ENCODE data around the gene MICAL3.

Gene MICAL3

DNA sequence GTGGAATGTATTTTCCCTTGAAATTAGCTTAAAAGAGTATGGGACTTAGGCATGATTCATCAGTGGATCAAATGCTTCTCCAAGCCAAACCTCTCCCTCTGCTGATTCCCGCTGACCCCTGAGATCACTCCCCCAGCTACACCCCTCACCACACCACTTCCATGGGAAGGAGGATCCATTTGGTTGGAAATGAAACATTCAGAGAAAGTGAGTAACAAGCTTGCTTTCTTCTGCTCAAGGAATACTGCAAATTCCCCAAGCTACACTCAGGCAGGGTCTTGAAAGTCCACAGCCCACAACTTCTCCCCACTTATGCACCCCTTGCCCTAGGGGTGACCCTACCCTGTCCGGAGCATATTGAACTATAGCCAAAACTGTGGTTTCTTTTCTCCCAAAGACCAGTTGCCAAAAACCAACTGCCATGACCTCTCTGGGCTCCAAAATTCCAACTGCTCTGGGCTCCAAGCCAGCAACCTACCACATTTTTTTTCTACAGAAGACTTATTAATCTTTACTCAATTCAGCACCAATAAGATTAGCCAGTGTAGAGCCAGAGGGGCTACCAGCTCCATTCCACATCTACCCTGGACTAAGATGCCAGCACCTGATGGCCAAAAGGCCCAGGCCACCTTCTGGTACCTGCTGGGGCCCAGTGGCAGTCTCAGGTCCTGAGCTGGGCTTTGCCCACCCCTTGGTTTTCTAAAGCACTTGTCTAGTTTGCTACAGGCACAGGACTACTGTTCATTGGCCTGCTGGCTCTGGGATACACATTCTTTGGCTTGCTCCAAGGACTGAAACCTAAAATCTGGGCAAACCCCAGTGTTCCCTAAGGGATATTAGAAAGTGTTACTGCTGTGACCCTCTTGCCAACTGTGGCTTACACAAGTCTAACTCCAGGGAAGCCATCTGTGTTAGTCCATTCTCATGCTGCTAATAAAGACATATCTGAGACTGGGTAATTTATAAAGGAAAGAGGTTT, 101.1 kb downstream of the MICAL3 start:
- DNase-seq: peak; percentile 7

DNA sequence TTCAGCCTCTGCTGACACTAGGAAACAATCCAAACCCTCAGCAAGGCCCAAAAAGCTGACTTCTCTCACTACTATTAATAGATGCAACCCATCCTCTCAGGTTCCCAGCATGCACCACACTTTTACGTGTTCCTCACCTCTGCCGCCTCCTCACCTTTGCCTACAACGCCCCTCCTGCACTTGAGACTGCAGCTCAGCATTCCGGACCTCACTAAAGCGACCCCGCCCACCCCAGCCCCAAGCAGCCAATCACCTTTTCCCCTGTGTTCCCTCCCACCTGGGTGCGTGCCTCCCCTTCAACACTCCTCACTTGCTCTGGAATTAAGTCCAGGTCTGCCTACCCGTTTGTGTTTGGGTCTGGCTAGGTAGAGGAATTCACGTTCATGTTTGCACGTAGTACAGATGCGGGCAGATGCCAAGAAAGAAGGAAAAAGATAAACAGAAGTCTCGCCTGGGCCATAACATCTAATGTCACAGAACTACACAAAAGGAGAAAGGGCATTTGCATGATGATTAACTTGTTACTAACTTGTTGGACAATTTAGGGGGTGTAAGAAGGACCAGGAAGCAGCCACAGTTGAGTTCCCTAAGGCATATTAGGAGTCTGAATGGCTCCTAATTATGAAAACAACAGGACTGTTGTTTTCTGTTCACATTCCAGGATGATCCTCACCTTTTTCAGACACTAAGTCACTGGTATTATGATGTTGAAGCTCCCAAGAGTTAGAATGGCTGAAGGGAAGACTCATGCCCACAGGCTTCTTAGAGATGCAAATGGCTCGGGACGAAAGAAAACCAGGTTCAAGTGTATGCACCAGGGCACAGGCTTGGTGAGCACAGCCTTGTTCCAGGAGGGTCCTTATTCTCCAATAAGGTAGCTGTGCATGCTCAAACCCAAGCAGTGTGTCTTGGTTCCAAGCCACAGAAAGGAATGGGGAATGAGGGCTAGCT, 102.2 kb downstream of the MICAL3 start:
- no peak for DNase-seq

DNA sequence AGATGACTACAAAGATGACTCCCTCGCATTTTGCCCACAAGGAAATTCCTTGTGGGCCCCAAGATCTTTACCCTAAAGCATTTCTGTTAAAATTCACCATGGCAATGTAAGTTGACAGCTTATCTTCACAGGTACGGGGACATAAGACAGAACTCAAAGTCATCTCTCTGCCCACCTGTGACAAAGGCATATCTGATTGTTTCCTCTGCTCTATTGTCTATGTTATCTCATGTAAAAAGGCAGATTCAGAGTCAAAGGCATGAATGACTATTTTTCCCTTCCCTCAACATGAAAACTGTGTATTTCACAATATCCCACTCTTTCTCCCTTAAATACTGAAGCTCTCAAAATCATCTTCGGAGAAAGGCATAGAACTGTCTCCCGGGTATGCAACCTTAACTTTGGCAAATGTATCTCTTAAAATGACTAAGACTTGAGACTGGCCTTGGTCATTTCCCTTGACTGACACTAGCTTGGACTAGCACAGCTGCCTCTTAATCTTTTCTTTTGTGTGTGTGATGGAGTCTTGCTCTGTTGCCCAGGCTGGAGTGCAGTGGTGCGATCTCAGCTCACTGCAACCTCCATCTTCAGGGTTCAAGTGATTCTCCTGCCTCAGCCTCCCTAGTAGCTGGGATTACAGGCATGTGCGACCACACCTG, 103.2 kb downstream of the MICAL3 start:
- DNase-seq: no peak

DNA sequence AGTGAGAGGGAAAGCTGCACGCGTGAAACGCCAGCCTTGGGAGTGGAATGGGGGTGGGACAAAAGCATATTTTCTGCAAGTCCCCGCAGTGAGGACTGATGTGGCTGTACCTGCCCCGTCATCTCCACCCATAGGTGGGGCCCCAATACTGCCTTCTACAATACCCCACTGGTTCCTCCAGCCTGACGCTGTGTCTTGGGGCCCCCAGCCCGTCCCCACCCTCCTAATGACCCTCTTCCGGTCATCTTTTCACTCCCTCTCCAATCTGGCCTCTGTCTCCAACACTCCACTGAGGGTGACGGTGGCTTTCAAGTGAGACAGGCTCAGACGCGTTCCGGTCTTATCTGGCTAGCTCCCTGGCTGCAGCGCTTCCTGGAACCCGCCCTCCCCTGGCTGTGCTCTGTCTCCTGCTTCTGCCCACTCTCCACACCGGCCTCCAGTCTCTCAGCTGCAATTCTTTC, 104.2 kb downstream of the MICAL3 start:
- DNase-seq: peak; percentile 28

DNA sequence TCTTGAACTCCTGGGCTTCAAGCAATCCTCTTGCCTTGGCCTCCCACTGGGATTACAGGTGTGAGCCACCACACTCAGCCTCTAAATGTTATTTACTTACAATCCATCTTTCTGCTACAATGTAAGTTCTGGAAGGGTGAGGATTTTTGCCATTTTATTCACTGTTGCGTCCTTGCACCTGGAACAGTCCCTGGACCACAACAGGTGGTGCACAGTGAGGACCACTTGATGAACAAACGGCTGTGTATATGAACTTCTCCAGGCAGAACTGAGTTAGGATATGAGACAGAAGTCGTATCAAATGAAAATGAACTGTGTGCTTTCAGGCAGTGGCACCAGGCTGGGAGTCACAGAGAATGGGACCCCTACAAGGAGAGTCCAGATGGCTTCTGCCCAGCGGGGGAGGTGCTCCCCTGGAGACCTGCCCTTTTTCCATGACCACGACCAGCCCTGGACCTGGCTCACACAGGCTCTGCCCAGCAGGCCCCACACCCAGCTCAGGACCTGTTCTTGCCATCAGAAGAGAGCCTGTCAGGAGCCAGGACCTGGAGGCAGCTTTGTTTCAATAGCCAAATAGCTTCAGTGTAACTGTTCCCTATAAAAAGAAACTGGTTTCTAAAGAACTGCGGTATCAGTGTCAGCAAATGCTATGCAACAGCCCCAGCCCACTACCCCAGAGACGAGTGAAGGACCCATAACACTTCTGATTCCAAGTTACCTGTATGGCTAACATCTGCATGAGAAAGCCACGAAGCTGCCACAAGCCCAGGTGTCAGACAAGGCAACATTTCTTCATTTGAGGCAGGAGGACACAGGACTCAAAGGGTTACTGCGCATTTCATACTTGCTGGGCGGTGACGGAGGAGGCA, 104.9 kb downstream of the MICAL3 start:
- peak; percentile 52 for DNase-seq

DNA sequence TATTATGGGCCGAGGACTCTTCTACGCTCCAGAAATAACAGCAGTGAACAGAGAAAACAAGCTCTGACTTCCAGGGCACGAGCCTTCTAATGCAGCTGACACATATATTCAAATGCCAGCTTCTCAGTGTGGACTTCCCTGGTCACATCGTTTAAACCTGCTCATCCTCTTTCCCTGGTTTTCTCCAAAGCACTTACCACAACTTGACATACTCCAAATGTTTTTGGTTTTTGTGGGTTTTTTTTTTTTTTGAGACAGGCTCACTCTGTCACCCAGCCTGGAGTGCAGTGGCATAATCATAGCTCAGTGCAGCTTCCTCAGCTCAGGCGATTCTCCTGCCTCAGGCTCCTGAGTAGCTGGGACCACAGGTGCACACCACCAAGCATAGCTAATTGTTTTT, 105.5 kb downstream of the MICAL3 start:
- DNase-seq: no peak

DNA sequence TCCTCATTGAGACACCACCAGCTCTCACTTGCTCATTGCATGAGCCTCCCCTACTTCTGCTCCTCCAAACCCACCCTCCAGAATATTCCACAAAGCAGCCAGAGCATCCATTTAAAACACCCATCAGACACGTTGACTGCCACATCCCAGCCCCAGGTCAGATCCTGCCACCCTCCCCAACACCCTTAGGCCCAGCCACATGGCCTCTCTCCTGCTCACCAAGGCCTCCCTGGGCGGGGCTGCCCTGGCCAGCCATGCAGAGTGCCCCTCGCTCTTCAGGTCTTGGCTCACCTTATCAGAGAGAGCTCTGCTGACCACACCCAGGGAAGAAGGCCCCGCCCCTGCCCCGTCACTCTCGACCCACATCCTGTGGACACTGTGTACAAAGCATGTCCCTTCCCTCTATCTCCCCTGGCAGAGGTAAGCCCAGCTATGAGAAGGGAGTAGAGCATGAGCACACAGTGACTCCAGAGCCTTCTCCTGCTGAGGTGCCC, 106.8 kb downstream of the MICAL3 start:
- DNase-seq: no peak

DNA sequence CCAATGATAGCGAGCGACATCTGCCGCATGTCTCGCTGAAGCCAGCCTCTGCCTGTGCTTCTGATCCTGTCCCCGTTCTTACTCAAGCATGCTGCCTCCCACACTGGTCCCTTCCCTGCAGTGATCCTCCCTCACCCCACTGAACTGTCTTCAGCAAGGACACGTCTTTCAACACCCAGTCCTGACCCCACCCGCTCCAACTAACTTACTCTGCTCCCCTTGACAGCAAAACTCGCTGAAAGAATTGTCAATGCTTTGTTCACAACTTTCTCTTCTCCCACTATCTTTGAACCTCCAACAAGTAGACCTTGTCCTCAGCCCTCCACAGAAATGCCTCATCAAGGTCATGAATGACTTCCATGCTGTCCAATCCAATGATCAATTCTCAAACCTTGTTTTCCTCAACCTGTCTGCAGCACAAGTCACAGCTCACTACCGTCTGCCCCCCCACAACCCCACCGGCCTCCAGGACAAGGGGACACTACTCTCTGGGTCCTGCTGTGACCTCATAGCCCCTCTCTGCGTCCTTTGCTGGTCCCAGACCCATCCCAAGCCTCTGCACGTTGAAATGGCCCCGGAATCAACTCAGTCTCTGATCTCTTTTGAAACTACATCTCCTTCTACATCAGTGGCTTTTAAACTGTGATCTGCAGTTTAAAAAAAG, 108.0 kb downstream of the MICAL3 start:
- DNase-seq: no peak

DNA sequence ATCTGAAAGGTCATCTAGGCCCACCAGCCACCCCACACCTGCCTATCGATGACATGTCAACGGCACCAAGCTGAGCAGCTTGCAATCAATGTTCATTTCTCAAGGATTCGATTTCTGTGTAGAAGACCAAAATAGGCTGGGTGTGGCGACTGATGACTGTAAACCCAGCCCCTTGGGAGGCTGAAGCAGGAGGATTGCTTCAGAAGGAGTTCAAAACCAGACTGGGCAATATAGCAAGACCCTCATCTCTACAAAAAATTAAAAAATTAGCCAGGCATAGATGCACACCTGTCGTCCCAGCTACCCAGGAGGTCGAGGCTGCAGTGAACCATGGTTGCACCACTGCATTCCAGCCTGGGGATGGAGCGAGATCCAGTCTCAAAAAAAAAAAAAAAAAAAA, 108.7 kb downstream of the MICAL3 start:
- no peak for DNase-seq

DNA sequence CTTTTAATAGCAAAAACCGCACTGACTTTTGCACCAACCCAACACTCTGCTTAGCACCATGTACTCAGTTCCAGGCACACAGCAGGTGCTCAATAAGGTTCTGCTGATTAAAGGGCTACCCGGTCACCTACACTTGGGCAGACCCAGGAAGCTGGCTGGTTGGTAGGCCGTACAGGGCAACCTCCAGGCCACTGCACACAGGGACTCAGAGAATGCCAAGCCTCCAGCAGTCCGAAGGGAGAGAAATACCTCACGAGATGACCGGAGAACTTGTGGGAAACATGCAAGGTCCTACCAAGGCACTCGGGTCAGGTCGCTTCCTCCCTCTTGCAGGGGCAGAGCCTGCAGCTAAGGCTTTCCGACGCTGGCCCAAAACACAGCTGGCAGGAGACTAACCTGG, 109.2 kb downstream of the MICAL3 start:
- DNase-seq: no peak

DNA sequence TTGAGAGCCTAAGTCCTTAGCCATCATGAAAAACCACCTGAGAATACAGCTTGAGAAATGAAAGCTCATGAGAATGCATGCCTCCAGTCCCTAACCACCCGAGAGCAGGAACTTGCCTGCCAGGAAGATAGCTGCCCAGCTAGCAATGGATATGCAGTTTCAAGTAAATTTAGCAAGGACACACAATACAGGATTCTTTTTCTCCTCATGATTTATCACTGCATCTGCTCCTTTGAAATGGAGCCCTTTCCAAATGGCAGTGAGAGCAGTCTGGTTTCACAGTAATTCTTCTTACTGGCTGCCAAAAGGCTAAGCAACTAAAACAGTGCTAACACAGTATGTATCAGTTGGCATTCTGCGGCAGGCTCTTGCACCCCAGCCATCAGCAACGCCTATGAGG, 109.9 kb downstream of the MICAL3 start:
- no peak for DNase-seq

DNA sequence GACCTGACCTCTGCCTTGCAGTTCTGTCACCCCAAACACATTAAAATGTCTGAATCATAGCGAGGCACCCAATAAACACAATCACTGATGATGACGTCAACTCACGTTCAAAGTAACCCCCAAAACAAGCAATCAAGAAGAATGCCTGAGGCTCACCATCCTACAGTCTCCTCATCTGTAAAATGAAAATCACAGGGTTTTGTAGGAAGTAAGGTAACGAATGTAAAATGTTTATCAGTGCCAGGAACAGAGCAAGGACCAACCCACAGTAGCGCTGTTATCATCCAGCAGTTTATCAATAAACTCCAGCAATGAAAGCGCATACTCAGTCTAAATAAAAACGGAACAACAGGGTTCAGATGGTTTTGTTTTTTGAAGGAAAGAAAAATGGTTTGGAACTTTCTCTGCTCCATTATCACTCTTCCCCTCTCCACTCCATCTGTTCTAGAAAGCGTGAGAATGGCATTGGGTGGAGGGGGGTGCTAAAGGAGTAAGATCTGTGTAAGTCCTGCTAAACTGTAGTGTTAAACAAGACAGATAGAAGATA, 110.5 kb downstream of the MICAL3 start:
- DNase-seq: no peak

DNA sequence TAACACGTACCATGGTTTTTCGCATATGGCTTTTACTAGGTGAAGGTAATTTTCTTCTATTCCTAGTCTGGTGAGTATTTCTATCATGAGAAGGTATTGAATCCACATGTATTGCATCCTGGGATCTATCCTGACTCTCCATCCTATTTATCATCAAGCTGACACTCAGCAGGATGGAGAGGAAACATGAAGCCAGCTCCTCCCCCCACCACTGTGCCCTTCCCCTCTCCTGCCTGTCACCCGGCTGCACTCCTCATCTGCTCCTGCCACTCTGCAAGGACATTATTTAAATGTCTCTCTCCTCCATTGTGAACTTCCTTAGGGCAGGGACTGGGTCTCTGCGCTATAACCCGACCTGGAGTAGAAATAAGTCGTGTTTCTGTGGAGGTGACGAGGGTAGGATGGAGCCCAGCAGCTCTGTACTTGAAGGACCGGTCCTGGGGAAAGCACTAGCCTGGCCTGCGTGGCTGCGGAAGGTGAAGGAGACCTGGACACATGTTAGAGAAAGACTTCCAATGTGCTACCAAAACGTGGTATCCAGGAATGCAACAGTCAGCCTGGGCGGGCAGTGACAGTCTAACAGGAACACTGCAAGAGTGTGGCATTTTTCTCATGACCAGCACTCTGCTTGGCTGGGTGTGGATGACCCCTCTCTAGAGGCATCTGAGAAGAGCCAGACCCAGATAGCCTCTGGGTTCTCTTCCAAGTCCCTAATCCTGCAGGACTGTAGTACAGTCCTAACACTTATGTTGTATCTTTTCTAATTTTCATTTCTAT, 111.2 kb downstream of the MICAL3 start:
- no peak for DNase-seq

DNA sequence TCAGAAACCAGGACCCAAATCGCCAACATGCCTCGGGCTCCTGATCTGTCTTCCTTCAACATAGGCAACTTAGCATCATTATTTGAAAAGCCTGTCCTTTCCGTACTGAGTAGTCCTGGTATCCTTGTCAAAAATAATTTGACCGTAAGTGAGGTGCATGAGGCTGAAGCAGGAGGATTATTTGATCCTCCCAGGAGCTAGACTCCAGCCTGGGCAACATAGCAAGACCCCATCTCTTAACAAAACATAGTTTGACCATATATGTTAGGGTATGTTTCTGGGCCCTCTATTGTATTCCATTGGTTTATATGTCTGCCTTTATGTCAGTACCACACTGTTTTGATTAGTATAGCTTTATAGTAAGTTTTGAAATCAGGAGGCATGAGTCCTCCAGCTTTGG, 112.5 kb downstream of the MICAL3 start:
- no peak for DNase-seq

DNA sequence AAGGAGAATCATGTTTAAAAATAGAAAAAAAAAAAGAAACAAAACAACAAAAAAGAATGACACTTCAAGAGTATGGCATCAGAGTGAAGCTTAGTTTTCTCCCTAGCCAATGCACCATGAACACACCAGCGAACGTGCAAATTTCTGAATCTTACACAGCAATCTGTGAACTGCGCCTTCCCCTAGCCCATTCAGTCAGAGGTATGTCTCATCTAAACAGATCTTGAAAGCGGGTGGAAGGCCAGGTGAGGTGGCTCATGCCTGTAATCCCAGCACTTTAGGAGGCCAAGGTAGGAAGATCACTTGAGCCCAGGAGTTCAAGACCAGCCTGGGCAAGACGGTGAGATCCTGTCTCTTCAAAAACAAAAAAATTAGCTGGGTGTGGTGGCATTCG, 113.1 kb downstream of the MICAL3 start:
- no peak for DNase-seq

DNA sequence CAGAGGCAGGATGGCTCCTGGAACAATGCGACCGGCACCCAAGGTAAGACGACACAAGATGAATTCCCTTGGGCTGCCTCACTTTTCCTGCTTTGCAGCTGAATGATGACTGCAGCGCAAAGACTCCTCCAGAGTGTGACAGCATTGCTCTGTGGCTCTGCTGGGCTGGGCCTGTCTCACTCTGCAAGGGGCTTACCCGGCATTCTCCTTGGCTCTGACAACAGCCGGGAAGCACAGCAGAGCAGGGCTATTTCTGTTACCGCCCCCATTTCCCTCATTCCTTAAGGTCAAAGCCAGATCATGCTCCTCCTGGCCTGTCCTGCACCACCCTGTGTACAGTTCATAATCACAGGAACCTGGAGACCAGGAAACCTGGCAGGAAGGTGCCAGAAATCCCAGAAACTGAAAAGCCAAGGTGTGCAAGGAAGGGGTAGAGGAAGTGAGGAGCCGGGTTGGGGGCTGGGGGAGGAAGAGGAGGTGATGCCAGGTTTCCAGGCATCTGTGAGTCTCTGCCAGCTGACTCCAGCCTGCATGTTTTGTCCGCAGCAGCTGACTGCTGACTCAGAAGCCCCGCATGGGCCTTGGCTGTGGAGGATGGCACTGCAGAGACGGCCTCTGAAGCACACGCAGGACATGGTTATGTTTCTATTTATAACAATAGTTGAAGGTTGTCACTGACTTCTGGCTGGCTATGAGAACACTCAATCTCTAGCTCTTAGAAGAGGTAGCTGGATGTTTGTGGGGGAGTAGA, 113.6 kb downstream of the MICAL3 start:
- no peak for DNase-seq

DNA sequence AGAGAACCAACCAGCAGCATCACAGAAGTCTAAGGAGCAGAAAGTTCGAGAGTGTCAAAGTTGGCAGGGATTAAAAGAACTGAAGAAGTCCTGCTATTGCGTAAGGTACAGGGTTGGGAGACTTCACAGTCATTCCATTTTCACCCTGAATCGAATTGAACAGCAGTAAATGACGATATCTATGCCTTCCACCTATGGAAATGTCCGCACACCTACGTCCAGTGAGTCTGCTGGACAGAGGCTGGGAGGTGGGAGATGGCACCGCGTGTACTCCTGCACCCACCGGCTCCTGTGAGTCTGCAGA, 116.7 kb downstream of the MICAL3 start:
- no peak for DNase-seq

DNA sequence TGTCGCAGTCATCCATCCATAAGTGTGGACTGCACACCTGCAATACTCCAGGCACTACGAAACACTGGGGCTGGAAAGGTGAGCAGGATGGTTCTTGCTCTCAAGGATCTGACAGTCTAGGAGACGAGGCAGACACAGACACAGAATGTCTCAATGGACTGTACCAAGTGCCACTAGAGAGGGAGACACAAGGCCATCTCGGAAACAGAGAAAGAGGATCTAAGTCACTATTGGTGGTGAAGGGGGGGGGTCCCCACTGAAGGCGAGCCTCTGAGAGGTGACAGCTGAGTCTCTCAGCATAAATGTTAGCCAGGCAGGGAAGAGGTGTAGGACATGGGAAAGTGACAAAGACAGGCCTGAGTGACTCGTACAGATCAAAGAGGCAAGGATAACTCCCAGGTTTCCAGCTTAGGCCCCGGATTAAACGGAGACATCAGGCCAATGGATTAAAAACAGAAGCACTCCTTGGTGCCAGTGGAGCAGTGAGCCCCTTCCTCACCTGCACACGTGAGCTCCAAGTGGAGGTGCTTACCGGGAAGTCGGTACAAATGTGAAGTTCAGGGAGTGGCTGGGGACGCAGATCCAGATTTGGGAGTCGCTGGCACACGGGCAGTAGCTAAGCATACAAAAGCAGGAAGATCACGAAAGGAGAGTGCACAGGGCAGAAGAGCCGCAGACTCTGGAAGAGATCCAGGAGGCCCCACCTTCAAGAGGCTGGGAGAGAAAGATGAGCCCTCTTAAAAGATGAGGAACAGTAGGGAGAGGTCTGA, 117.2 kb downstream of the MICAL3 start:
- no peak for DNase-seq

DNA sequence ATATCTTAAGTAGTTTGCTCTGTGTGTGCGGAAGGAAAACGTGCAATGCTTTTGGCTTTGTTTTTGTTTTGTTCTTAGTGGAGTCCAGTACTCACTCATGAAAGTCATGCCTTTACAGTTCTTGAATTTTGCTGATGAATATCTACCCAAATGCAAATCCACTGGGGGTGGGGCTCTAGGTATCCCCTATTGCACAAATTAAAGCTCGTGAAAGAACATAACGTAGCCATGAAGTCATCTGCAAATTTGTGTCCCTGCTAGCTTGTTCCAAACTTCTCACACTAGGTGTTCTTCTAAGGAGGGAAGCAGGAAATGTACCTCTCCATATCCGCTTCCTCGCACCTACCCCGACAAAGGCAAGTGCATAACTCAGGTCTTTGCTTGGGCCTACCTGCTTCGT, 118.9 kb downstream of the MICAL3 start:
- DNase-seq: no peak
